ENCODE data around the gene KCNK1.

KCNK1 gene

GRCh38 chr1:233718057-233718456, 104.2 kb downstream of the KCNK1 start:
- Histone ChIP-seq H3K4me2 (ENCODE audit: low read length) (no peak overlapping the region), H3K4me3 (ENCODE audit: low read depth, low read length) (no peak overlapping the region), H3K27me3 (ENCODE audit: control insufficient read depth, insufficient read depth, low read length) (no peaks in the 10 kb centered on the region), H3K79me2 (no peaks in the 10 kb centered on the region), H2AFZ (no peak overlapping the region), H3K36me3 (ENCODE audit: control insufficient read depth, insufficient read depth, low read length) (no peaks in the 10 kb centered on the region), H3K9me3 (ENCODE audit: control insufficient read depth, low read length) (no peaks in the 10 kb centered on the region), H3K27ac (no peak overlapping the region), H3K9ac (no peak overlapping the region), H3K4me1 (no peaks in the 10 kb centered on the region)
- TF ChIP-seq, protein P1, sequence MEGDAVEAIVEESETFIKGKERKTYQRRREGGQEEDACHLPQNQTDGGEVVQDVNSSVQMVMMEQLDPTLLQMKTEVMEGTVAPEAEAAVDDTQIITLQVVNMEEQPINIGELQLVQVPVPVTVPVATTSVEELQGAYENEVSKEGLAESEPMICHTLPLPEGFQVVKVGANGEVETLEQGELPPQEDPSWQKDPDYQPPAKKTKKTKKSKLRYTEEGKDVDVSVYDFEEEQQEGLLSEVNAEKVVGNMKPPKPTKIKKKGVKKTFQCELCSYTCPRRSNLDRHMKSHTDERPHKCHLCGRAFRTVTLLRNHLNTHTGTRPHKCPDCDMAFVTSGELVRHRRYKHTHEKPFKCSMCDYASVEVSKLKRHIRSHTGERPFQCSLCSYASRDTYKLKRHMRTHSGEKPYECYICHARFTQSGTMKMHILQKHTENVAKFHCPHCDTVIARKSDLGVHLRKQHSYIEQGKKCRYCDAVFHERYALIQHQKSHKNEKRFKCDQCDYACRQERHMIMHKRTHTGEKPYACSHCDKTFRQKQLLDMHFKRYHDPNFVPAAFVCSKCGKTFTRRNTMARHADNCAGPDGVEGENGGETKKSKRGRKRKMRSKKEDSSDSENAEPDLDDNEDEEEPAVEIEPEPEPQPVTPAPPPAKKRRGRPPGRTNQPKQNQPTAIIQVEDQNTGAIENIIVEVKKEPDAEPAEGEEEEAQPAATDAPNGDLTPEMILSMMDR (IDR thresholded peaks at IDR 0.05), result no peak

DNA sequence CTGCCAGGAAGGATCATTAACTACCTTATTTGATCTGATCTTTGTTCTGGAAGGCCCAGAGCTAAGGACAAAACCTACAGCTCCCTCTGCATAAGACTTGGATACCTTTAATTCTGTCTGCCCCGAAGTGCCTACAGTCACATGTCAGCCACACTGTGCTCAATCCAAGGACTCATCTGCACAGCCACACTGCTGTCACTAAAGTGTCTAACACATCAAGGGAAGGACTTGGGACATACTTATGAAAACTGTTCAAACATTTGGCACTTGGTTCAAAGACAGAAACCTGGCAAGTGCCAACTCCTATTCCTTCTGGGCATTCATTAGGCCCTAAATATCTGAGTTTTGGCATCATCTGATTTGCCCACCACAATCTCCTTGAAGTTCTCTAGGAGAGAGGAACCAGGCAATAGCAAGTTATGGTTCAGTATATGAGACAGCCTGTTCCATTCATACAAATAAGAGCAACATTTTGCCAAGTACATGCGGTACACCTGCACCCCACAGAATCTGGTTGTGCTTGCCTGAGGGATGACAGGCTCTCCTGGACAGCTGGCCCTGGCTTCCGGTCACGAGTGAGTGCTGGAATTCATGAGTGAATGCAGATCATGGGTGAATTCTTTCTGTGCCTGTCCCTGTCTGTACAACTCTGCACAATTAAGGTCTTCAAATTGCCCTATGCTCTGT, 105.9 kb downstream of the KCNK1 start:
- no peak overlapping the region for H3K4me2 ChIP-seq (ENCODE audit: low read length)
- H3K4me3 ChIP-seq (ENCODE audit: low read depth, low read length), result no peak overlapping the region
- no peak overlapping the region for H2AFZ ChIP-seq
- H3K79me2 ChIP-seq, result no peaks in the 10 kb centered on the region
- H3K27me3 ChIP-seq (ENCODE audit: control insufficient read depth, insufficient read depth, low read length), result no peaks in the 10 kb centered on the region
- no peaks in the 10 kb centered on the region for H3K4me1 ChIP-seq
- H3K27ac ChIP-seq, result no peak overlapping the region
- no peaks in the 10 kb centered on the region for H3K9me3 ChIP-seq (ENCODE audit: control insufficient read depth, low read length)
- no peak overlapping the region for H3K9ac ChIP-seq
- TF ChIP-seq, protein P1 (IDR thresholded peaks at IDR 0.05), result no peak
- no peaks in the 10 kb centered on the region for H3K36me3 ChIP-seq (ENCODE audit: control insufficient read depth, insufficient read depth, low read length)

GRCh38 chr1:233721004-233721595, 107.2 kb downstream of the KCNK1 start:
- Histone ChIP-seq H3K9me3 (ENCODE audit: control insufficient read depth, low read length) (no peaks in the 10 kb centered on the region), H2AFZ (no peak overlapping the region), H3K79me2 (no peaks in the 10 kb centered on the region), H3K4me1 (no peaks in the 10 kb centered on the region), H3K27ac (no peak overlapping the region), H3K27me3 (ENCODE audit: control insufficient read depth, insufficient read depth, low read length) (no peaks in the 10 kb centered on the region), H3K4me3 (ENCODE audit: low read depth, low read length) (no peak overlapping the region), H3K9ac (no peak overlapping the region), H3K4me2 (ENCODE audit: low read length) (no peak overlapping the region), H3K36me3 (ENCODE audit: control insufficient read depth, insufficient read depth, low read length) (no peaks in the 10 kb centered on the region)
- TF ChIP-seq, protein P1 (IDR thresholded peaks at IDR 0.05), result no peak

Data from parathyroid adenoma (tissue), 2 donors.